MM.1S (cell line): ENCODE results near the gene FKBP2.

Source experiments
- DNase-seq: peaks from one replicate; pipeline ENCODE4 v3.0.0-alpha.2; 2015
- H2AFZ ChIP-seq: fragments of 300-600 bp; sonication (generic); 2 replicates; pipeline ENCODE4 v1.6.0; 2016; ENCODE audit warnings: antibody characterized with exemption, low read length
- H3F3A ChIP-seq: fragments of 300-600 bp; sonication (generic); 2 replicates; pipeline ENCODE4 v1.6.1; 2016; ENCODE audit warnings: mild to moderate bottlenecking, antibody characterized with exemption, low read length, moderate library complexity, mixed read lengths; ENCODE audit not compliant: insufficient read depth
- H3K27ac ChIP-seq: fragments of 300-600 bp; sonication (generic); 2 replicates; pipeline ENCODE4 v1.5.1; 2016; ENCODE audit warnings: mild to moderate bottlenecking, low read length
- H3K27me3 ChIP-seq: fragments of 300-600 bp; sonication (generic); replicated peaks from 2 replicates; pipeline ENCODE4 v1.6.0; 2016; ENCODE audit warnings: low read length; ENCODE audit not compliant: insufficient read depth
- H3K36me3 ChIP-seq: fragments of 300-600 bp; sonication (generic); replicated peaks from 2 replicates; pipeline ENCODE4 v1.6.1; 2016; ENCODE audit warnings: mild to moderate bottlenecking, low read length, mixed read lengths; ENCODE audit not compliant: insufficient read depth
- H3K4me1 ChIP-seq: fragments of 300-600 bp; sonication (generic); 2 replicates; pipeline ENCODE4 v1.6.1; 2016; ENCODE audit warnings: low read length, mixed read lengths
- H3K4me2 ChIP-seq: fragments of 300-600 bp; sonication (generic); 2 replicates; pipeline ENCODE4 v1.6.0; 2016; ENCODE audit warnings: low read depth, low read length
- H3K4me3 ChIP-seq: fragments of 300-600 bp; sonication (generic); 2 replicates; pipeline ENCODE4 v1.5.1; 2016; ENCODE audit warnings: low read length, mixed read lengths
- H3K79me2 ChIP-seq: fragments of 300-600 bp; sonication (generic); 2 replicates; pipeline ENCODE4 v1.6.1; 2016; ENCODE audit warnings: mixed run types, low read length, mixed read lengths
- H3K9ac ChIP-seq: fragments of 300-600 bp; sonication (generic); 2 replicates; pipeline ENCODE4 v1.6.1; 2016; ENCODE audit warnings: low read length, mixed read lengths
- H3K9me2 ChIP-seq: fragments of 300-600 bp; sonication (generic); replicated peaks from 2 replicates; pipeline ENCODE4 v1.6.1; 2016; ENCODE audit warnings: mild to moderate bottlenecking, low read length, mixed read lengths; ENCODE audit not compliant: insufficient read depth
- H3K9me3 ChIP-seq: fragments of 300-600 bp; sonication (generic); replicated peaks from 2 replicates; pipeline ENCODE4 v1.6.1; 2016; ENCODE audit warnings: mild to moderate bottlenecking, low read length, mixed read lengths; ENCODE audit not compliant: insufficient read depth
- H4K20me1 ChIP-seq: fragments of 300-600 bp; sonication (generic); 2 replicates; pipeline ENCODE4 v1.6.1; 2016; ENCODE audit warnings: mild to moderate bottlenecking, low read length, moderate library complexity, mixed read lengths; ENCODE audit not compliant: insufficient read depth
- CTCF ChIP-seq: fragments of 300-600 bp; sonication (generic); IDR thresholded peaks from 2 replicates; pipeline ENCODE4 v1.5.1; 2016; ENCODE audit warnings: antibody characterized with exemption, low read length, mixed read lengths
- EZH2 ChIP-seq: fragments of 300-600 bp; sonication (generic); optimal IDR thresholded peaks from 2 replicates; pipeline ENCODE3; 2017; ENCODE audit warnings: low read depth, mild to moderate bottlenecking, antibody characterized with exemption, low read length, mixed read lengths
- EZH2phosphoT487 ChIP-seq: fragments of 300-600 bp; sonication (generic); IDR thresholded peaks from 2 replicates; pipeline ENCODE4 v1.6.1; 2018; ENCODE audit warnings: antibody characterized with exemption, low read length

Gene FKBP2

GRCh38 chr11:64234647-64235379 is 6.1 kb upstream of the FKBP2 start:
- no peak for TF ChIP-seq EZH2phosphoT487
- TF ChIP-seq CTCF = no peak
- no peak for TF ChIP-seq EZH2
- H3K4me1 ChIP-seq = peaks cover 10% of the 10 kb centered on the region
- peak overlapping the region; percentile 73 for H3K4me3 ChIP-seq
- DNase-seq = peak; percentile 60
- peaks cover 18% of the 10 kb centered on the region for H3K79me2 ChIP-seq
- H3K27ac ChIP-seq = no peak overlapping the region
- peak overlapping the region; percentile 35 for H2AFZ ChIP-seq
- H3K9ac ChIP-seq = peak overlapping the region; percentile 46; the same call in 1 of the 2 replicates
- no peaks in the 10 kb centered on the region for H3K9me3 ChIP-seq
- H4K20me1 ChIP-seq = no peaks in the 10 kb centered on the region
- no peaks in the 10 kb centered on the region for H3K27me3 ChIP-seq
- peak overlapping the region; percentile 88 for H3K4me2 ChIP-seq
- no peaks in the 10 kb centered on the region for H3K36me3 ChIP-seq
- no peaks in the 10 kb centered on the region for H3K9me2 ChIP-seq
- H3F3A ChIP-seq = peaks cover 20% of the 10 kb centered on the region

DNA sequence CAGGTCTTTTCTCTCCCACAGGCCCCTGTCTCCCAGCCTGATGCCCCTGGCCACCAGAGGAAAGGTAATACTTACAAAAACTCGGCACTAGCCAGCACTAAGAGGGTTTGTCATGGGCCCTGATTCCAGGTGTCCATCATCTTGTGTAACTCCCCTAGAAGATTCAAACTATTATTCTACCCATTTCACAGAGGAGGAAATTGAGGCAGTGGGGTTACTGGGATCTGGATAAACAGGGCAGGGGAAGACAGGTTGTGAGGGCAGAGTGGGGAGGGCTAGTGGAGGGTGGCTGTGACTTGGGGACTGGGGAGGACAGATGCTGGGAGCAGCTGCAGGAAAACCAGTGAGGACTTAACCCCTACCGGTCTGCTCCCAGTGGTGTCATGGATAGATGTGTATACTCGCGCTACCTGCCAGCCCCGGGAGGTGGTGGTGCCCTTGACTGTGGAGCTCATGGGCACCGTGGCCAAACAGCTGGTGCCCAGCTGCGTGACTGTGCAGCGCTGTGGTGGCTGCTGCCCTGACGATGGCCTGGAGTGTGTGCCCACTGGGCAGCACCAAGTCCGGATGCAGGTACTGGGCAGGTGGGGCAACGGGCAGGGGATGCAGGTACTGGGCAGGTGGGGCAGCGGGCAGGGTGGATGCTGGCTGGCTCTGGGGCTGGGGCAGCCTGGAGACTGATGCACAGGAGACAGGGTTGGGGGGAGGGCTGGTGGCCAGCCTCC is 5.3 kb upstream of the FKBP2 start:
- Histone ChIP-seq H2AFZ (no peak overlapping the region), H3K79me2 (peaks cover 18% of the 10 kb centered on the region), H4K20me1 (no peaks in the 10 kb centered on the region), H3K4me3 (peak overlapping the region; percentile 73), H3K9me3 (no peaks in the 10 kb centered on the region), H3K9ac (peak overlapping the region; percentile 46; the same call in 1 of the 2 replicates), H3K27ac (no peak overlapping the region), H3K27me3 (no peaks in the 10 kb centered on the region), H3K4me2 (peak overlapping the region; percentile 88), H3F3A (peaks cover 23% of the 10 kb centered on the region), H3K4me1 (peaks cover 16% of the 10 kb centered on the region), H3K9me2 (no peaks in the 10 kb centered on the region), H3K36me3 (no peaks in the 10 kb centered on the region)
- no peak for TF ChIP-seq CTCF
- TF ChIP-seq EZH2phosphoT487 = no peak
- no peak for TF ChIP-seq EZH2
- no peak for DNase-seq

DNA sequence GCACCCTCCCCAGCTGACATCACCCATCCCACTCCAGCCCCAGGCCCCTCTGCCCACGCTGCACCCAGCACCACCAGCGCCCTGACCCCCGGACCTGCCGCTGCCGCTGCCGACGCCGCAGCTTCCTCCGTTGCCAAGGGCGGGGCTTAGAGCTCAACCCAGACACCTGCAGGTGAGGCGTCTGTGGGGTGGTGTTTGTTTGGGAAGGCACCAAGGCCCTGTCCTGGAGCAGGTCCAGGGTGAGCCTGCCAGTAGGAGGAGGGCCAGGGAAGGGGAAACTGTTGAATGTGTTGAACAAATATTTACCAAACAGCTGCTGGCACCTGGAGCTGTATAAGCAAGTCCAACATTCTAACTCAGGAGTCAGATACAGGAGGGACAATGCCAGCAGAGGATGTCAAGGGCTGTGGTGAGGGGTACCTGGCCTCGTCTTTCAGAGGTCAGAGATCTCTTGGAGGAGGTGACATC is 3.4 kb upstream of the FKBP2 start:
- peaks cover 25% of the 10 kb centered on the region for H3K79me2 ChIP-seq
- no peak for DNase-seq
- H3K9ac ChIP-seq = no peak overlapping the region
- no peak overlapping the region for H3K27ac ChIP-seq
- no peak overlapping the region for H3K4me3 ChIP-seq
- no peaks in the 10 kb centered on the region for H4K20me1 ChIP-seq
- no peaks in the 10 kb centered on the region for H3K36me3 ChIP-seq
- no peak for TF ChIP-seq EZH2phosphoT487
- H3K4me1 ChIP-seq = peaks cover 21% of the 10 kb centered on the region
- no peaks in the 10 kb centered on the region for H3K9me3 ChIP-seq
- H2AFZ ChIP-seq = no peak overlapping the region
- H3K27me3 ChIP-seq = no peaks in the 10 kb centered on the region
- H3K4me2 ChIP-seq = no peak overlapping the region
- peaks cover 24% of the 10 kb centered on the region for H3F3A ChIP-seq
- no peaks in the 10 kb centered on the region for H3K9me2 ChIP-seq
